DOHH2 (cell line): ENCODE results near the gene ZNF804B.

Experiments used
- EZH2phosphoT487 ChIP-seq: fragments of 200-600 bp; sonication (generic); IDR thresholded peaks from 2 replicates; pipeline ENCODE4 v1.6.1; 2017; ENCODE audit warnings: borderline replicate concordance, mild to moderate bottlenecking, antibody characterized with exemption, low read length, moderate library complexity, mixed read lengths
- TF ChIP-seq, protein P1 (sequence below): fragments of 200-600 bp; sonication (generic); IDR thresholded peaks from one replicate; pipeline ENCODE4 v1.5.1; 2014; ENCODE audit warnings: antibody characterized with exemption, mild to moderate bottlenecking, low read depth, low read length; ENCODE audit not compliant: poor library complexity, severe bottlenecking

DNA sequence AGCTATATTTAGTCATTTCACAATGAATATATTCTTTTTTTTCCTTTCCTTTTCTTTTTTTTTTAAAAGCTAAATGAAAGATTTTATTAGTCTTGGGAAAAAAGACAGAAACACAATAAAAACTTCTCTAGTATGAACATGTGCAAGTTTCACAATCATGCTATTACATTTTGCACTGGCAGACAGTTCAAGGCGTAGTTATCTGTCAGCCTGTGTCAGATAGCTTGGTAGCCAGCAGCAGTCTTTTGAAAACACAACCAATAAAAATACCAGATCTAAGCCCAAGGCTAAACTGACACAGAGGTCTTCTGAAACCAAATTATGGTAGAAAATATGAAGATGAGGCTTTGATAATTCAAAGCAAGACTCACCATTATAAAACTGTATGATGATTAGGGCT lies 241.8 kb downstream of the ZNF804B start:
- TF ChIP-seq, protein P1, sequence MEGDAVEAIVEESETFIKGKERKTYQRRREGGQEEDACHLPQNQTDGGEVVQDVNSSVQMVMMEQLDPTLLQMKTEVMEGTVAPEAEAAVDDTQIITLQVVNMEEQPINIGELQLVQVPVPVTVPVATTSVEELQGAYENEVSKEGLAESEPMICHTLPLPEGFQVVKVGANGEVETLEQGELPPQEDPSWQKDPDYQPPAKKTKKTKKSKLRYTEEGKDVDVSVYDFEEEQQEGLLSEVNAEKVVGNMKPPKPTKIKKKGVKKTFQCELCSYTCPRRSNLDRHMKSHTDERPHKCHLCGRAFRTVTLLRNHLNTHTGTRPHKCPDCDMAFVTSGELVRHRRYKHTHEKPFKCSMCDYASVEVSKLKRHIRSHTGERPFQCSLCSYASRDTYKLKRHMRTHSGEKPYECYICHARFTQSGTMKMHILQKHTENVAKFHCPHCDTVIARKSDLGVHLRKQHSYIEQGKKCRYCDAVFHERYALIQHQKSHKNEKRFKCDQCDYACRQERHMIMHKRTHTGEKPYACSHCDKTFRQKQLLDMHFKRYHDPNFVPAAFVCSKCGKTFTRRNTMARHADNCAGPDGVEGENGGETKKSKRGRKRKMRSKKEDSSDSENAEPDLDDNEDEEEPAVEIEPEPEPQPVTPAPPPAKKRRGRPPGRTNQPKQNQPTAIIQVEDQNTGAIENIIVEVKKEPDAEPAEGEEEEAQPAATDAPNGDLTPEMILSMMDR, result no peak
- no peak for TF ChIP-seq EZH2phosphoT487
